ENCODE measurements around the gene LRP1.

Gene LRP1

GRCh38 chr12:57097554-57097835 is 30.8 kb upstream of the LRP1 start:
- Histone ChIP-seq H3K27ac (replicated peaks) (no peak overlapping the region), H3K4me3 (replicated peaks; ENCODE audit: insufficient read depth, low read length) (no peak overlapping the region), H3K27me3 (ENCODE audit: insufficient read depth, poor library complexity, severe bottlenecking) (no peaks in the 10 kb centered on the region)
- DNase-seq (ENCODE audit: low read depth in 1 of 2, low spot score in 1 of 2): no peak
- TF ChIP-seq GABPA (IDR thresholded peaks at IDR 0.05; ENCODE audit: low read depth): no peak
- no peak for TF ChIP-seq POLR2AphosphoS5 (IDR thresholded peaks at IDR 0.05; ENCODE audit: low read depth)
- no peak for TF ChIP-seq SPI1 (IDR thresholded peaks at IDR 0.05; ENCODE audit: borderline replicate concordance, low read depth)
- TF ChIP-seq, protein P1, sequence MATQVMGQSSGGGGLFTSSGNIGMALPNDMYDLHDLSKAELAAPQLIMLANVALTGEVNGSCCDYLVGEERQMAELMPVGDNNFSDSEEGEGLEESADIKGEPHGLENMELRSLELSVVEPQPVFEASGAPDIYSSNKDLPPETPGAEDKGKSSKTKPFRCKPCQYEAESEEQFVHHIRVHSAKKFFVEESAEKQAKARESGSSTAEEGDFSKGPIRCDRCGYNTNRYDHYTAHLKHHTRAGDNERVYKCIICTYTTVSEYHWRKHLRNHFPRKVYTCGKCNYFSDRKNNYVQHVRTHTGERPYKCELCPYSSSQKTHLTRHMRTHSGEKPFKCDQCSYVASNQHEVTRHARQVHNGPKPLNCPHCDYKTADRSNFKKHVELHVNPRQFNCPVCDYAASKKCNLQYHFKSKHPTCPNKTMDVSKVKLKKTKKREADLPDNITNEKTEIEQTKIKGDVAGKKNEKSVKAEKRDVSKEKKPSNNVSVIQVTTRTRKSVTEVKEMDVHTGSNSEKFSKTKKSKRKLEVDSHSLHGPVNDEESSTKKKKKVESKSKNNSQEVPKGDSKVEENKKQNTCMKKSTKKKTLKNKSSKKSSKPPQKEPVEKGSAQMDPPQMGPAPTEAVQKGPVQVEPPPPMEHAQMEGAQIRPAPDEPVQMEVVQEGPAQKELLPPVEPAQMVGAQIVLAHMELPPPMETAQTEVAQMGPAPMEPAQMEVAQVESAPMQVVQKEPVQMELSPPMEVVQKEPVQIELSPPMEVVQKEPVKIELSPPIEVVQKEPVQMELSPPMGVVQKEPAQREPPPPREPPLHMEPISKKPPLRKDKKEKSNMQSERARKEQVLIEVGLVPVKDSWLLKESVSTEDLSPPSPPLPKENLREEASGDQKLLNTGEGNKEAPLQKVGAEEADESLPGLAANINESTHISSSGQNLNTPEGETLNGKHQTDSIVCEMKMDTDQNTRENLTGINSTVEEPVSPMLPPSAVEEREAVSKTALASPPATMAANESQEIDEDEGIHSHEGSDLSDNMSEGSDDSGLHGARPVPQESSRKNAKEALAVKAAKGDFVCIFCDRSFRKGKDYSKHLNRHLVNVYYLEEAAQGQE (IDR thresholded peaks at IDR 0.05; ENCODE audit: insufficient replicate concordance, low read depth): no peak
- TF ChIP-seq, protein P2, sequence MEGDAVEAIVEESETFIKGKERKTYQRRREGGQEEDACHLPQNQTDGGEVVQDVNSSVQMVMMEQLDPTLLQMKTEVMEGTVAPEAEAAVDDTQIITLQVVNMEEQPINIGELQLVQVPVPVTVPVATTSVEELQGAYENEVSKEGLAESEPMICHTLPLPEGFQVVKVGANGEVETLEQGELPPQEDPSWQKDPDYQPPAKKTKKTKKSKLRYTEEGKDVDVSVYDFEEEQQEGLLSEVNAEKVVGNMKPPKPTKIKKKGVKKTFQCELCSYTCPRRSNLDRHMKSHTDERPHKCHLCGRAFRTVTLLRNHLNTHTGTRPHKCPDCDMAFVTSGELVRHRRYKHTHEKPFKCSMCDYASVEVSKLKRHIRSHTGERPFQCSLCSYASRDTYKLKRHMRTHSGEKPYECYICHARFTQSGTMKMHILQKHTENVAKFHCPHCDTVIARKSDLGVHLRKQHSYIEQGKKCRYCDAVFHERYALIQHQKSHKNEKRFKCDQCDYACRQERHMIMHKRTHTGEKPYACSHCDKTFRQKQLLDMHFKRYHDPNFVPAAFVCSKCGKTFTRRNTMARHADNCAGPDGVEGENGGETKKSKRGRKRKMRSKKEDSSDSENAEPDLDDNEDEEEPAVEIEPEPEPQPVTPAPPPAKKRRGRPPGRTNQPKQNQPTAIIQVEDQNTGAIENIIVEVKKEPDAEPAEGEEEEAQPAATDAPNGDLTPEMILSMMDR (IDR thresholded peaks at IDR 0.05; ENCODE audit: insufficient read depth, low read length): no peak

DNA sequence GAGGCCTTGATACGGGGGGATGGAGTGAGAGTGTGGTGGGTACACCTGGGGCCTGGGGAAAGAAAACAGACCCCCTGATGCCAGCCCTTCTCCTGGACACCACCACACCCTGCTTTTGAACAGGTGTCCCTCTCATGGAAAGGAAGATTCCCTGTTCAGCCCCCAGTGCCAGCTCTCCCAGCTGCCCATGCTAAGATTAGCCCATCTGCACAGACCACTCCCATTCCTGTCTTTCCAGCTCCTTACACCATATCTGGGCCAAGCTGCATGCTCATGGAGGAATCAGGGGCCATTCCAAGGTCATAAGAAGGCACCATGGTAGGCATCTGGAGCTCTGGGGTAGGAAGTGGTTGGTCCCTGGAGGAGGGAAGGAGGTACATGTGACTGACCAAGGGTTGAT is 29.7 kb upstream of the LRP1 start:
- DNase-seq (ENCODE audit: low read depth in 1 of 2, low spot score in 1 of 2): no peak
- no peak for TF ChIP-seq GABPA (IDR thresholded peaks at IDR 0.05; ENCODE audit: low read depth)
- no peak for TF ChIP-seq POLR2AphosphoS5 (IDR thresholded peaks at IDR 0.05; ENCODE audit: low read depth)
- TF ChIP-seq, protein P2 (IDR thresholded peaks at IDR 0.05; ENCODE audit: insufficient read depth, low read length): no peak
- TF ChIP-seq SPI1 (IDR thresholded peaks at IDR 0.05; ENCODE audit: borderline replicate concordance, low read depth): no peak
- TF ChIP-seq, protein P1 (IDR thresholded peaks at IDR 0.05; ENCODE audit: insufficient replicate concordance, low read depth): no peak
- Histone ChIP-seq H3K27ac (replicated peaks) (no peak overlapping the region), H3K27me3 (ENCODE audit: insufficient read depth, poor library complexity, severe bottlenecking) (no peaks in the 10 kb centered on the region), H3K4me3 (replicated peaks; ENCODE audit: insufficient read depth, low read length) (no peak overlapping the region)

GRCh38 chr12:57099047-57099714 is 29.1 kb upstream of the LRP1 start:
- no peak for DNase-seq (ENCODE audit: low read depth in 1 of 2, low spot score in 1 of 2)
- TF ChIP-seq POLR2AphosphoS5 (IDR thresholded peaks at IDR 0.05; ENCODE audit: low read depth) (no peak), SPI1 (IDR thresholded peaks at IDR 0.05; ENCODE audit: borderline replicate concordance, low read depth) (no peak), GABPA (IDR thresholded peaks at IDR 0.05; ENCODE audit: low read depth) (no peak)
- TF ChIP-seq, protein P2 (IDR thresholded peaks at IDR 0.05; ENCODE audit: insufficient read depth, low read length): no peak
- TF ChIP-seq, protein P1 (IDR thresholded peaks at IDR 0.05; ENCODE audit: insufficient replicate concordance, low read depth): no peak
- H3K27me3 ChIP-seq (ENCODE audit: insufficient read depth, poor library complexity, severe bottlenecking): no peaks in the 10 kb centered on the region
- no peak overlapping the region for H3K4me3 ChIP-seq (replicated peaks; ENCODE audit: insufficient read depth, low read length)
- no peak overlapping the region for H3K27ac ChIP-seq (replicated peaks)
